GM21717 (cell line): ENCODE data around the gene PDS5B.
A peak's percentile ranks its signal among the peaks of the same experiment; 100 is the strongest.
"Not testable (repeated sequence)": the region's sequence is repeated elsewhere in the genome, so short reads cannot be mapped to it uniquely, and the experiment has no call there.

ENCODE experiments used
- ATAC-seq: cut with Tn5 transposase; IDR thresholded peaks from one replicate; pipeline ENCODE4 v1.9.1; 2021; ENCODE audit warnings: mild to moderate bottlenecking, moderate library complexity; ENCODE audit not compliant: unreplicated experiment

The PDS5B gene

GRCh38 chr13:32783067-32783466, 196.8 kb downstream of the PDS5B start:
- no peak for ATAC-seq

- ATAC-seq, result no peak
These were observed 204.5 kb downstream of the PDS5B start for GRCh38 chr13:32790731-32791130.

GRCh38 chr13:32791545-32792172, 205.4 kb downstream of the PDS5B start:
- ATAC-seq, result peak; percentile 80

GRCh38 chr13:32796754-32797153, 210.5 kb downstream of the PDS5B start:
- no peak for ATAC-seq

- ATAC-seq, result no peak
These were observed 215.9 kb downstream of the PDS5B start for GRCh38 chr13:32802159-32802558.

- ATAC-seq, result no peak
These were observed 218.5 kb downstream of the PDS5B start for GRCh38 chr13:32804673-32805230.

GRCh38 chr13:32811297-32811800, 225.1 kb downstream of the PDS5B start:
- no peak for ATAC-seq

- ATAC-seq, result no peak
These were observed 235.0 kb downstream of the PDS5B start for GRCh38 chr13:32821149-32821688.

GRCh38 chr13:32822771-32823170, 236.5 kb downstream of the PDS5B start:
- ATAC-seq, result no peak

- no peak for ATAC-seq
These were observed 237.3 kb downstream of the PDS5B start for GRCh38 chr13:32823597-32823996.

GRCh38 chr13:32824061-32824460, 237.8 kb downstream of the PDS5B start:
- ATAC-seq, result no peak

GRCh38 chr13:32824675-32825074, 238.4 kb downstream of the PDS5B start:
- ATAC-seq, result no peak

- ATAC-seq, result no peak
These were observed 239.2 kb downstream of the PDS5B start for GRCh38 chr13:32825481-32825880.

- not testable (repeated sequence) for ATAC-seq
These were observed 240.1 kb downstream of the PDS5B start for GRCh38 chr13:32826372-32826771.
